Stimulated activated CD4-positive, alpha-beta T cell treated with anti-CD3 and anti-CD28 coated beads, TNF-alpha, amount 100 ng/mL, for 48 hours (primary cell): ENCODE results near the gene HOOK2.
"Not testable (repeated sequence)": the region's sequence is repeated elsewhere in the genome, so short reads cannot be mapped to it uniquely, and the experiment has no call there.

ENCODE experiments used
- DNase-seq, 3 donors: peaks; one replicate each; pipeline ENCODE4 v3.0.0-alpha.2; 2020; ENCODE audit warnings: low read depth in 3 of 3

HOOK2 gene

GRCh38 chr19:12721656-12722565 is 53.4 kb downstream of the HOOK2 start:
- DNase-seq: peak in 1 of 3 donors; percentile 62

GRCh38 chr19:12720851-12721655 is 54.3 kb downstream of the HOOK2 start:
- no peak for DNase-seq

GRCh38 chr19:12720296-12720695 is 55.1 kb downstream of the HOOK2 start:
- DNase-seq: no peak

DNA sequence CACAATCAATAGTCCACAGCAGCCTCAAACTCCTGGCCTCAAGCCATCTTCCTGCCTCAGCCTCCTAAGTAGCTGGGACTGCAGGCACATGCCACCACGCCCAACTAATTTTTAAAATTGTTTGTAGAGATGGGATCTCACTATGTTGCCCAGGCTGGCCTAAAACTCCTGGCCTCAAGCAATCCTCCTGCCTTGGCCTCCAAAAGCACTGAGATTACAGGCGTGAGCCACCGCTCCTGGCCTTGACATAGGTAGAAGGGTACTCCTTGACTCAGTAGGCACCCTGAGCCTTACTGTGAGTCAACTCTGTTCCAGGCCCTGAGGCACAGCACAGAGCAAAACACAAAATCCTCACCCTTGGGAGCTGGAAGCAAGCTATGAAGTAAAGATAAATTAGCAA is 59.4 kb downstream of the HOOK2 start:
- no peak for DNase-seq

GRCh38 chr19:12715102-12715501 is 60.2 kb downstream of the HOOK2 start:
- DNase-seq: no peak

DNA sequence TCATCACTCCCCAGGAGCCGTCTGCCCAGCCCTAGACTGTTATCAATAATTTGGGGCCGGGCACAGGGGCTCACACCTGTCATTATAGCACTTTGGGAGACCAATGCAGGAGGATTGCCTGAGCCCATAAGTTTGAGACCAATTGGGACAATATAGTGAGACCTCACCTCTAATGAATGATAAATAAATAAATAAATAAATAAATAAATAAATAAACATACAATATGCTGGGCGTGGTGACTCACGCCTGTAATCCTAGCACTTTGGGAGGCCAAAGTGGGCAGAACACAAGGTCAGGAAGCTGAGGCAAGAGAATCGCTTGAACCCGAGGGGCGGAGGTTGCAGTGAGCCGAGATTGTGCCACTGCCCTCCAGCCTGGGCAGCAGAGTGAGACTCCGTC is 62.0 kb downstream of the HOOK2 start:
- DNase-seq: not testable (repeated sequence)
